ENCODE measurements around the gene SLC1A2.

The SLC1A2 gene

GRCh38 chr11:35305670-35306382 lies 113.5 kb downstream of the SLC1A2 start:
- no peak overlapping the region for H3K4me3 ChIP-seq (ENCODE audit: low read depth, low read length)

- H3K4me3 ChIP-seq (ENCODE audit: low read depth, low read length) = no peak overlapping the region
Observed at GRCh38 chr11:35304900-35305460, 114.4 kb downstream of the SLC1A2 start.

DNA sequence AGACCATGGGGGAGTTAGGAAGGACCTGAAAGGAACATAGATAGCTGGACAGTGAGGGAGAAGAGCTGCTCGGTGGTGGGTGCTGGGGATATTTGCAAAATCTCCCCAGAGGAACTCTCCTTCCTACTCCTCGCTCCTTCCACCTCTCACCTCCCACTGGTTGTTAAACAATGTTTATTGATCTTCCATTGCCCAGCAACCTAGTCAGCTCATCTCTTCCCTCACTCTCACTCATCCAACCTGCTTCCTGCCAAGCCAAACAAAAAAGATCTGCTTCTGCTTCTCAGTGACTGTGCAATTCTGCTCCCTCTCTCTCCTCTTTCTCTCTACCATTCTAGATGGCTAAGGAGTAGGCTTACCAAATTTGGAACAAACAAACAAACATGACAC lies 115.0 kb downstream of the SLC1A2 start:
- H3K4me3 ChIP-seq (ENCODE audit: low read depth, low read length) = no peak overlapping the region

GRCh38 chr11:35303596-35304385 lies 115.6 kb downstream of the SLC1A2 start:
- no peak overlapping the region for H3K4me3 ChIP-seq (ENCODE audit: low read depth, low read length)

DNA sequence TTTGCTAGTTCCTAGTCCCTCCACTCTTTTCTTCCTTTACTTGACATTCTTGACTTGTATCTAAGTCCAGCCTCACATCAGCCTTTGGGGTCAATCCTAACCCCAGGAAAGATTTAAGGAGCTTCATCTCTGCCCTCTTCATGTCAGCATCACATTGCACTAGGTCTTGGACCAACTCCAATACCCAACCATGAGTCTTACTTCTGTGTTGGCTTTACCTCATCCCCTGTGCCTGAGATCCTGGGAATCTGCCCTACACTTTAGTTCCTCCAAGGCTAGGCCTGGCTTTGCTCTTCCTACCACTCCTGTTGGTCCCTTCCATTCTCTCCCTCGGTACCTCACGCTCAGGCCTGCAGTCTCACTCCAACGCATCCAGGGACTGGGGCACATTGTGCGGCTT lies 117.0 kb downstream of the SLC1A2 start:
- H3K4me3 ChIP-seq (ENCODE audit: low read depth, low read length) = no peak overlapping the region

DNA sequence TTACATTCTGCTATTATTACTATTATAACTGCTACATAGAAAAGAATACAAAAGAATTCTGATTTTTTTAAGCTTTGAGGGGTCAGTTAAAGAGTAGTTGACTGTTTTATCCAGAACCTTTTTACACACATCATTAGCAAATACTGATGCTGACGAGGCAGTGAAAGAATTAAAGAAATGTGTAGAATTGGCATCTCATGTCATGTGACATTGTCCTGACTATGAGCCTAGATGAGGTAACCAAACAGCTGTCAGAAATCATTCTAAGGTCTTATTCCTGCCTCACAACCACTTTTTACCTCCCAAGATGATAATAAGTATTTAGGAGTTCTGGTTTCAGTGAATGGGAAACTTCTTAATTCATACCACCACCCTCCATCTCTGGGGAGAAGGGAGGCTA lies 121.0 kb downstream of the SLC1A2 start:
- H3K4me3 ChIP-seq (ENCODE audit: low read depth, low read length) = no peak overlapping the region

GRCh38 chr11:35295751-35296150 lies 123.6 kb downstream of the SLC1A2 start:
- H3K4me3 ChIP-seq (ENCODE audit: low read depth, low read length) = no peak overlapping the region

GRCh38 chr11:35293699-35294098 lies 125.7 kb downstream of the SLC1A2 start:
- H3K4me3 ChIP-seq (ENCODE audit: low read depth, low read length) = no peak overlapping the region

GRCh38 chr11:35293035-35293434 lies 126.3 kb downstream of the SLC1A2 start:
- no peak overlapping the region for H3K4me3 ChIP-seq (ENCODE audit: low read depth, low read length)

- H3K4me3 ChIP-seq (ENCODE audit: low read depth, low read length) = no peak overlapping the region
Observed at GRCh38 chr11:35292279-35292678, 127.1 kb downstream of the SLC1A2 start.

DNA sequence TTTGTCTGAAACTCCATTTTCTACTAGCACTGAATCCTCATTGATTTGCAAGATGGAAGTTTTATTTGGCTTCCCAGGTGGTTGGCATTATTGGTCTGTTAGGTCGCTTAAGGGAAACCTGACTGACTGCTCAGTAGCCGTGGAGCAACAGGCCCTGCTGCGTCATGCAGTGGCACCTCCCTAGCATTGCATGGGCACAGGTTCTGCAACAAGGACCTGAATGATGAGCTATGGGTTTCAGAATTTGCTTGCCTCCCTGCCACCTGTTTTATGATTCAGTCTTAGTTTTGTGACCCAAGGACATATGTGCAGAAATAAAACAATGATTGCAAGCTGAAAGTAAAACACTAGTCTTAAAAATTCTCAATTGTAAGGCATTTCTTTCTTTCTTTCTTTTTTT lies 128.5 kb downstream of the SLC1A2 start:
- no peak overlapping the region for H3K4me3 ChIP-seq (ENCODE audit: low read depth, low read length)

- H3K4me3 ChIP-seq (ENCODE audit: low read depth, low read length) = no peak overlapping the region
Observed at GRCh38 chr11:35289821-35290220, 129.5 kb downstream of the SLC1A2 start.

DNA sequence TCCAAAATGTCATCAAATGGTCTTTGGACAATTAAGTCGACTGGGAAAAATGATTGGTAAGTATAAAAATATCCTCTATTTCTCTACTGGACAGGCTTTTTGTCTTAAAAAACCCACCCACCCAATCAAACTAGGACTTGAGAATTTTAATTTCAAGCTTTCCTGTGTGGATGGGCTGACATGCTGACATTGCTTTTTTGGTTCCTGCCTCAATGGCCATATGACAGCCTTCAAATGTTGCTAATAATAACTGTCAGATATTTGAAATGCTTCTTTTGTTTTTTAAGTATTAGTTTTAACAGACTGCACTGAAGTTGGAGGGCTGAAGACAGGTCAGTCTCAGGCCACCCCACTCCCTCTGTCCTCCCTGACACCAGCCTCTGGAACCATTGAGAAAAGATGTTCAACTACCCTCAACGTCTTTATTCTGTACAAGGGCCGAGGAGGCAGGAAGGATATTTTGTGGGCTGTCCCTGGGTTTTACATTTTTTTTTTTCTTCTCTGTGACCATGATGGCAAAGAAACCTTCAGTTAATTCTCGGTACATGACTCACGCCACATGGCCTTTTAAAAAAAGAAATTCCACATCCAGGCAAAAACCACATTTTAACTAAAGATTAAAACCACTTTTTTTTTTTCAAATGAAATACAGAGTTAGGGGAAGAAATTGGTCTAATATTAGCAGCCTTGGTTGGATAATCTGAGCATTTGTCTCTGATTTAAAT lies 130.4 kb downstream of the SLC1A2 start:
- H3K4me3 ChIP-seq (ENCODE audit: low read depth, low read length) = no peak overlapping the region

DNA sequence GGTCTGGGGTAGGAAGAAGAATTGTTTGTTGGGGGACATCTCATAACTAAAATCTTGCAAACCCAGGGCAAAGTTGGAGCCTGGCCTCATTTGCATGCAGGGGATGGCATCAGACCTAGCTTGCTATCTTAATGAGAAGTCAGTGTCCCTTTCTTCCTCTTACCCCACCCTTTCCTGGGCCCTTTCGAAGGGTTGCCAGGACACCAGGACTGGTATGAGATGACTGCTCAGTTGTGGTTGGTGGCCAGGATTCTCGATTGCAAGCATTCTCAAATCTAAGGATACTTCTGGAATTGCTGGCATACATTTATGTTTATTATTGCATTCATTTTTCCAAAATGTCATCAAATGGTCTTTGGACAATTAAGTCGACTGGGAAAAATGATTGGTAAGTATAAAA lies 131.0 kb downstream of the SLC1A2 start:
- H3K4me3 ChIP-seq (ENCODE audit: low read depth, low read length) = no peak overlapping the region

DNA sequence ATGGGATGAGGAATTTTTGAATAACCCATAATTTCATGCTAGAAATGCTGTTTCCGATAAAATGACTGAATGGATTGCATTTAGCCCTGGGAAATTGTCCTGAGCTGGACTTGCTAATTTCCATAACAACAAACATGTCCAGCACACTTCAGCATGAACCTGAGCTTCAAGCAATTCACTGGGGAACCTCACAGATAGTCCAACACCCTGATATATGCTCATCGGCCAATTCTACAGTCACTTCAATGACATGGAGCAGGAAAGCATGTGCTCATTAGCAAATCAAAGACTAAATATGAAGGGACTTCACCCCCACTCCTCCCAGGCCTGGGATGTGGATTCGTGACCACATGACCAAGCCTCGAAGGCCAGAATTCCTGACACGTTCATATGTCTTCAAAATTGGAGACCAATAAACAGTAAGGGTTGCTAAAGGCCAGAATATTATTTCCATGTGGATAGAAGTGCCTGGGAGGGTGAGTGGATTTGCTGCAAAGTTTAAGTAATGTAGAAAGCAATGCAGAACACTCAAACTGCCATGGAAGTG lies 131.9 kb downstream of the SLC1A2 start:
- H3K4me3 ChIP-seq (ENCODE audit: low read depth, low read length) = no peak overlapping the region

DNA sequence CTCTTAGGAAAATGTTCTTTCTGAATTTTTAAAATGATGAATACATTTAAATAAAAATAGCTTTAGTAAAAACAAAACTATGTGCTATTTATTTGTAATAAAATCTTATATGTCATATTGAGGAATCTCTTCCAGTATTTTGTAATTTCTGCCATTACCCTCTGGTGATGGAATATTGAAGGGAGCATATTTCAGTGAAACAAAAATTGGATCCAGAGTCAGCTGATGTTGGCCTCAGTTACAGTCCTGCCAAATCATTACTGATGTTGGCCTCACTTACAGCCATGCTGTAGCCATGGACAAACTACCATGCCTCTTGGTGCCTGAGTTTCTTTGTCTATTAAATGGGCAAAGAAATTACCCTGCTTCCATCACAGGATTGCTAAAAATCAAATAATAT lies 133.2 kb downstream of the SLC1A2 start:
- H3K4me3 ChIP-seq (ENCODE audit: low read depth, low read length) = no peak overlapping the region

- no peak overlapping the region for H3K4me3 ChIP-seq (ENCODE audit: low read depth, low read length)
Observed at GRCh38 chr11:35285471-35285870, 133.9 kb downstream of the SLC1A2 start.

GRCh38 chr11:35282221-35282882 lies 137.0 kb downstream of the SLC1A2 start:
- no peak overlapping the region for H3K4me3 ChIP-seq (ENCODE audit: low read depth, low read length)

GRCh38 chr11:35281169-35281688 lies 138.1 kb downstream of the SLC1A2 start:
- no peak overlapping the region for H3K4me3 ChIP-seq (ENCODE audit: low read depth, low read length)

DNA sequence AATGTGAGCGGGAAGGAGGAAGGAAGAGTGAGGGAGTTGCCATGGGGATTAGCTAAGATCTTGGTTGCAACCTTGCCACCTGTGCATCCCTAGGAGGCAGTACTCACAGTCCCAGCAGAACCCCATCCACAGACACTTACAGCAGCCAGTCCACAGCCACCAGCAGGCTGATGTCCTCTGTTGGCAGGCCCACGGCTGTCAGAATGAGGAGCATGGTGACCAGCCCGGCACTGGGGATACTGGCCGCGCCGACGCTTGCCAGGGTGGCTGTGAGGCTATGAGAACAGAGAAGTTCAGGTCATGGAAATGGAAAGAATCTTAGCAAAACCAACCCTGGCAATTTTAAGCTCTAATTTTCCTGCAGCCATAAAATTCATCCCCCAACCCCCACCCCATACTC lies 138.6 kb downstream of the SLC1A2 start:
- H3K4me3 ChIP-seq (ENCODE audit: low read depth, low read length) = no peak overlapping the region
